Esophagus squamous epithelium (tissue), 5 donors: Measurements from ENCODE around the gene TSPO2. TPM values are rescaled to one million over a fixed set of nuclear protein-coding genes. Genes with fewer than 3 reads are reported as not detected.

Source experiments
- DNase-seq: peaks from one replicate; lab custom pipeline; 2025; lab: John Stamatoyannopoulos, UW
- H3K27ac ChIP-seq, 4 donors: fragments of 200-600 bp; sonication (generic); one replicate each; pipeline ENCODE4 v1.5.1; 2016 to 2019; ENCODE audit warnings: mild to moderate bottlenecking in 1 of 4
- H3K27me3 ChIP-seq, 4 donors: fragments of 200-600 bp; sonication (generic); 1 replicate in 3 of 4; 2 replicates in 1 of 4; pipeline versions ENCODE4 v1.5.1 to v1.6.0; 2017 to 2021; ENCODE audit warnings: antibody characterized with exemption in 1 of 4
- H3K36me3 ChIP-seq, 3 donors: fragments of 200-600 bp; sonication (generic); one replicate each; pipeline ENCODE4 v1.5.1; 2016 to 2019
- H3K4me1 ChIP-seq, 3 donors: fragments of 200-600 bp; sonication (generic); one replicate each; pipeline ENCODE4 v1.5.1; 2017 to 2019
- H3K4me3 ChIP-seq, 4 donors: fragments of 200-600 bp; sonication (generic); 1 replicate in 3 of 4; 2 replicates in 1 of 4; pipeline ENCODE4 v1.5.1; 2016 to 2019; ENCODE audit warnings: mild to moderate bottlenecking in 2 of 4, moderate library complexity in 1 of 4
- H3K9me3 ChIP-seq, 3 donors: fragments of 200-600 bp; sonication (generic); one replicate each; pipeline ENCODE4 v1.5.1; 2016 to 2019
- POLR2A ChIP-seq, 4 donors: fragments of 450-650 bp; IDR thresholded peaks; one replicate each; pipeline ENCODE4 v1.6.1; 2017; ENCODE audit warnings: antibody characterized with exemption in 4 of 4, mild to moderate bottlenecking in 4 of 4, moderate library complexity in 3 of 4
- WGBS, 2 donors: methylation state at CpG; one replicate each; pipeline ENCODE4 v1.1.5; 2018; 5-methylcytosine and 5-hydroxymethylcytosine counted together
- intact Hi-C: fragments of 100-400 bp; cut with DNase I; formaldehyde crosslinking; loops from one replicate; pipeline ENCODE4 v1.15.0; 2022
- total RNA-seq, 4 donors: library from RNA; depleted of rRNA; stranded (reverse); fragments of >200 nt; gene quantifications; one replicate each; pipeline ENCODE4 v1.1.0, GENCODE V29; 2016
- TF ChIP-seq, protein P1 (sequence below), 6 experiments: fragments of 450-650 bp in 4 of 6; fragments of 200-600 bp in 2 of 6; sonication (generic) in 2 of 6; IDR thresholded peaks; one replicate each; pipeline ENCODE4 v1.5.1; 2016 to 2019; ENCODE audit warnings: antibody characterized with exemption in 6 of 6, mild to moderate bottlenecking in 4 of 6, moderate library complexity in 4 of 6
- donor health status: DM: yes; HTN: yes; CAD: no.

The TSPO2 gene
- total RNA-seq, 4 donors from 2014 or later: not detected

DNA sequence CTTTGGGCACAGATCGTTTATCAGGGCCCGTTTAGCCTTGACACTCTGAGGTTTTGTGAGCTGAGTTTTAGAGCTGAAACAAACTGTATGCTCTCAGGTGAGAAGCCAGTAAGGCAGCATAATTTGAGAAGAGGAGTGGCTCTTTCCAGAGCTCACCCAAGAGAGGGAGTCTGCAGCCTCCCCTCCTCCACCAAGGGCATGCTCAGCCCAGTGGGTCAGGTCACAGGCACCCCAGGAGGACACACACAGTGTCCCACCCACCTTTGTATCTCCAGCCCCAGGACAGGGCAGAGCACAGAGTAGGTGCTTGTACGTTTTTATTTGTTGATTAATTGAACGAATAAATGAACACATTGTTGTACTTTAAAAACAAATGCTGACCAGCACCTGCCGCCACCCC is 3.4 kb downstream of the TSPO2 start:
- Histone ChIP-seq H3K9me3 (no peaks in the 10 kb centered on the region), H3K27me3 (no peaks in the 10 kb centered on the region), H3K4me1 (peaks cover 0 to 24% (median under 1%) of the 10 kb centered on the region in 3 donors), H3K27ac (no peak overlapping the region), H3K36me3 (no peaks in the 10 kb centered on the region), H3K4me3 (no peak overlapping the region)
- 61 to 75% methylated on average over 5 of the region's 5 CpGs for WGBS, 2 donors
- TF ChIP-seq, protein P1, sequence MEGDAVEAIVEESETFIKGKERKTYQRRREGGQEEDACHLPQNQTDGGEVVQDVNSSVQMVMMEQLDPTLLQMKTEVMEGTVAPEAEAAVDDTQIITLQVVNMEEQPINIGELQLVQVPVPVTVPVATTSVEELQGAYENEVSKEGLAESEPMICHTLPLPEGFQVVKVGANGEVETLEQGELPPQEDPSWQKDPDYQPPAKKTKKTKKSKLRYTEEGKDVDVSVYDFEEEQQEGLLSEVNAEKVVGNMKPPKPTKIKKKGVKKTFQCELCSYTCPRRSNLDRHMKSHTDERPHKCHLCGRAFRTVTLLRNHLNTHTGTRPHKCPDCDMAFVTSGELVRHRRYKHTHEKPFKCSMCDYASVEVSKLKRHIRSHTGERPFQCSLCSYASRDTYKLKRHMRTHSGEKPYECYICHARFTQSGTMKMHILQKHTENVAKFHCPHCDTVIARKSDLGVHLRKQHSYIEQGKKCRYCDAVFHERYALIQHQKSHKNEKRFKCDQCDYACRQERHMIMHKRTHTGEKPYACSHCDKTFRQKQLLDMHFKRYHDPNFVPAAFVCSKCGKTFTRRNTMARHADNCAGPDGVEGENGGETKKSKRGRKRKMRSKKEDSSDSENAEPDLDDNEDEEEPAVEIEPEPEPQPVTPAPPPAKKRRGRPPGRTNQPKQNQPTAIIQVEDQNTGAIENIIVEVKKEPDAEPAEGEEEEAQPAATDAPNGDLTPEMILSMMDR (IDR thresholded peaks at IDR 0.05): no peak
- TF ChIP-seq POLR2A (IDR thresholded peaks at IDR 0.05): no peak
- intact Hi-C loops: no loop called here
- DNase-seq: no peak

- TF ChIP-seq, protein P1 (IDR thresholded peaks at IDR 0.05): no peak
- no peak for TF ChIP-seq POLR2A (IDR thresholded peaks at IDR 0.05)
- 93 to 94% methylated on average over 1 of the region's 1 CpG for WGBS, 2 donors
- no peaks in the 10 kb centered on the region for H3K9me3 ChIP-seq
These were observed 3.8 kb downstream of the TSPO2 start for GRCh38 chr6:41046084-41046483.

GRCh38 chr6:41047306-41047705 is 5.0 kb downstream of the TSPO2 start:
- intact Hi-C loops: no loop called here
- no peak for DNase-seq
- no peaks in the 10 kb centered on the region for H3K36me3 ChIP-seq
- no peaks in the 10 kb centered on the region for H3K9me3 ChIP-seq
- no peak overlapping the region for H3K27ac ChIP-seq
- 88 to 100% methylated on average over 1 to 2 of the region's 2 CpGs for WGBS, 2 donors
- no peaks in the 10 kb centered on the region for H3K27me3 ChIP-seq
- TF ChIP-seq, protein P1 (IDR thresholded peaks at IDR 0.05): no peak
- TF ChIP-seq POLR2A (IDR thresholded peaks at IDR 0.05): no peak
- H3K4me1 ChIP-seq: peaks cover 0 to 21% (median 0%) of the 10 kb centered on the region in 3 donors
- no peak overlapping the region for H3K4me3 ChIP-seq

More at GRCh38 chr6:41046084-41046483, 3.8 kb downstream of the TSPO2 start:
- no peak overlapping the region for H3K4me3 ChIP-seq
- no peak overlapping the region for H3K27ac ChIP-seq
- peaks cover 0 to 20% (median 0%) of the 10 kb centered on the region in 3 donors for H3K4me1 ChIP-seq
- intact Hi-C loops: no loop called here
- H3K36me3 ChIP-seq: no peaks in the 10 kb centered on the region
- no peaks in the 10 kb centered on the region for H3K27me3 ChIP-seq
- no peak for DNase-seq

- no peak for TF ChIP-seq POLR2A (IDR thresholded peaks at IDR 0.05)
- TF ChIP-seq, protein P1 (IDR thresholded peaks at IDR 0.05): no peak
- no peaks in the 10 kb centered on the region for H3K9me3 ChIP-seq
- no peaks in the 10 kb centered on the region for H3K27me3 ChIP-seq
- H3K36me3 ChIP-seq: no peaks in the 10 kb centered on the region
- no peak overlapping the region for H3K4me3 ChIP-seq
- WGBS, 2 donors: 78 to 82% methylated on average over 7 to 8 of the region's 9 CpGs
- intact Hi-C loops: no loop called here
- no peak for DNase-seq
- H3K4me1 ChIP-seq: peaks cover 0 to 28% (median 5%) of the 10 kb centered on the region in 3 donors
- H3K27ac ChIP-seq: no peak overlapping the region
These were observed 5.8 kb downstream of the TSPO2 start for GRCh38 chr6:41047745-41048732.

GRCh38 chr6:41049521-41049920 is 7.3 kb downstream of the TSPO2 start:
- no peak for TF ChIP-seq POLR2A (IDR thresholded peaks at IDR 0.05)
- TF ChIP-seq, protein P1 (IDR thresholded peaks at IDR 0.05): no peak
- Histone ChIP-seq H3K9me3 (no peaks in the 10 kb centered on the region), H3K4me3 (no peak overlapping the region), H3K4me1 (peaks cover 0 to 33% (median 10%) of the 10 kb centered on the region in 3 donors), H3K36me3 (no peaks in the 10 kb centered on the region), H3K27me3 (no peaks in the 10 kb centered on the region), H3K27ac (no peak overlapping the region)
- intact Hi-C loops: no loop called here
- DNase-seq: no peak
- 33 to 56% methylated on average over 1 of the region's 1 CpG for WGBS, 2 donors
